T-helper 2 cell (primary cell): ENCODE data around the gene AGPAT3.

Experiments
- DNase-seq, 5 experiments: peaks; one replicate each; pipeline versions ENCODE4 v3.0.0 to v3.0.0-alpha.2; 2012 to 2022

Gene AGPAT3

DNA sequence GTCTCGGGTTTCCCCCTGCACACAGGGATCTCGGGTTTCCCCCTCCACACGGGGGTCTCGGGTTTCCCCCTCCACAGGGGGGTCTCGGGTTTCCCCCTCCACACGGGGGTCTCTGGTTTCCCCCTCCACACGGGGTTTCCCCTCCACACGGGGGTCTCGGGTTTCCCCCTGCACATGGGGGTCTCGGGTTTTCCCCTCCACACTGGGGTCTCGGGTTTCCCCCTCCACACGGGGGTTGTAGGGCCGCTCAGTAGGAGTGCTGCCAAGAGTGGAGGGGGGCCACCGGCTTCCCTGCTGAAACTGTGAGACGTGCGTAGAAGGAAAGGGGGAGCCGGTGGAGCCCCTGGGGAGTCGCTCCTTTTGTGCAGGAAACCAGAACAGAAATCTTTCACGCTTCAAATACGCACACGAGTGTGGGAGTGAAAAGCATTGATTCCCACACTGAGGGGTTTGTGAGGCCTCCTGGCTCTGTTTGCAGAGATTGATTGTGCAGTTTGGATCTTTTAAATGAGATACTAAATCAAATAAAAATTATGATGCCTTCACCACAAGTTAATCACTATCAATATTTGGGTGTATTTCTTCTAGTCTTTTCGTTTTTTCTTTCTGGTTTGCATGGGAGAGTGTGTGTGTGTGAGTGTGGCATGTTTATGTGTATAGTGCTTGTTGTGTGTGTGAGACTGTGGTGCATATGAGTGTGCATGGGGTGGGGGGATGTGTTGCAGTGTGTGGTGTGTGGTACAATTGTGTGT is 92.8 kb downstream of the AGPAT3 start:
- DNase-seq: no peak

- DNase-seq: peak in 1 of 5 experiments; percentile 74
Measured at GRCh38 chr21:43958364-43959158, 93.5 kb downstream of the AGPAT3 start.

- peak in 1 of 5 experiments; percentile 63 for DNase-seq
Measured at GRCh38 chr21:43959231-43960116, 94.5 kb downstream of the AGPAT3 start.

DNA sequence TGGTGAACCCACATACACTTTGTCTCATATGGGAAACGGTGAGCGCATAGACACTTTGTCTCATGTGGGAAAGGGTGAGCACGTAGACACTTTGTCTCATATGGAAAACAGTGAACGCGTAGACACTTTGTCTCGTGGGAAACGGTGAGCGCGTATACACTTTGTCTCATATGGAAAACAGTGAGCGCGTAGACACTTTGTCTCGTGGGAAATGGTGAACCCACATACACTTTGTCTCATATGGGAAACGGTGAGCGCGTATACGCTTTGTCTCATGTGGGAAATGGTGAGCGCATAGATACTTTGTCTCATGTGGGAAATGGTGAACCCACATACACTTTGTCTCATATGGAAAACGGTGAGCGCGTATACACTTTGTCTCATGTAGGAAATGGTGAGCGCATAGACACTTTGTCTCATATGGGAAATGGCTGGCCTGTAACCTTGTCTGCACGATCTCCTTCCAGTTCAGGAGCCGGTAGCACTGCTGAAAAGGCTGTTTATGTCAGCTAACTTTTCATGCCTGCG is 96.4 kb downstream of the AGPAT3 start:
- no peak for DNase-seq

GRCh38 chr21:43965911-43966585 is 101.0 kb downstream of the AGPAT3 start:
- no peak for DNase-seq

- no peak for DNase-seq
Measured at GRCh38 chr21:43966946-43967512, 102.0 kb downstream of the AGPAT3 start.

- DNase-seq: no peak
Measured at GRCh38 chr21:43967981-43968380, 103.0 kb downstream of the AGPAT3 start.

DNA sequence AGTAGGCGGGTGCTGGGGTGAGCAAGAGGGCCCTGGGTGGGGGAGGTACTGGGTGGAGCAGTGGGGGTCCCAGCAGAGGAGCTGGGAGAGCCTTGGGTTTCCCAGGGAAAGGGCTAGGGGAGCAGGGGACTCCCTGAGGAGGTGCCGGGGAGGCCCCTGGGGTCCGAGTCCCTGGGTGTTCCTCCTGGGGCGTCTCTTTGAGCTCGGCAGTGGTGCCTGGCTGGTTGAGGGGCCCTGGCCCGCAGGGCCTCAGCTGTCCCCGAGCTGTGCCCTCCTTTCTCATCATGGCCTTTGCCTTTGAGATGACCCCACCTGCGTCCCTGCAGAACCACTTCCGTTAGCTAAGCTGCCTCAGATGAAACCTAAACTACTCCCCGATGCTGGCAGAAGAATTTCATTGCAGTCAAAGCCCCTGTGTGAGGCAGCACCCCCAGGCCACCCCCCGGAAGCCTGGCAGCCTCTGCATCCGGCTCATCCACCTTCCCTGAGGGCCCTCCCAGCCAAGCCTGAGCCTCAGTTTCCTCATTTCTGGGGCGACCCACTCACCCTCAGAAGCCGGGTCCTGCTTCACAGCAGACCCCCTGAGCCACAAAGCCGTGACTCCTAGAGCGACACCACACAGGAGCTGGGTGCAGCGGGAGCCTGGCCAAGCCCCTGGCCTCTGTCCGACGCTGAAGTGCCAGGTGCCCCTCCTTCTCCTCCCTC is 103.5 kb downstream of the AGPAT3 start:
- DNase-seq: no peak

DNA sequence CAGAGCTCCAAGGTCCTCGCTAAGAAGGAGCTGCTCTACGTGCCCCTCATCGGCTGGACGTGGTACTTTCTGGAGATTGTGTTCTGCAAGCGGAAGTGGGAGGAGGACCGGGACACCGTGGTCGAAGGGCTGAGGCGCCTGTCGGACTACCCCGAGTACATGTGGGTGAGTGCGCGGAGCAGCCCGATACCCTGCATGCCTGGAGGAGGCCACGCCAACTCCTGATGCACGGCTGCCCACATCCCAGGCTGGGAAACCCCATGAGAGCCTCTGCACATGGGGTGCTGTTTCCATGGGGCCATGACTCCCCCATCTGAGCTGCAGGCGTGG is 104.1 kb downstream of the AGPAT3 start:
- DNase-seq: no peak

DNA sequence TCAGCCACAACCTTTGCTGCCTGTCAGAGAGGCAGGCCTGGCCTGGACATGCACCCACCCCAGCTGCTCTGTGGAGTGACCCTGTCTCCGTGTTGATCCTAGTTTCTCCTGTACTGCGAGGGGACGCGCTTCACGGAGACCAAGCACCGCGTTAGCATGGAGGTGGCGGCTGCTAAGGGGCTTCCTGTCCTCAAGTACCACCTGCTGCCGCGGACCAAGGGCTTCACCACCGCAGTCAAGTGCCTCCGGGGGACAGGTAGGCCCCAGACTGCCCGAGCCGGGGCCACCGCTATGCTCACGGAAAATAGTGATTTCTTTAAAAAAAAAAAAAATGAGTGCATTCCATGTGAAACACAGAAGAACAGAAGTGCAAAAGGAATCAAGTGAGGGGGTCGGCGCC is 105.5 kb downstream of the AGPAT3 start:
- no peak for DNase-seq

- no peak for DNase-seq
Measured at GRCh38 chr21:43971201-43971991, 106.4 kb downstream of the AGPAT3 start.

- DNase-seq: no peak
Measured at GRCh38 chr21:43971992-43972255, 106.9 kb downstream of the AGPAT3 start.

GRCh38 chr21:43972850-43973633 is 108.0 kb downstream of the AGPAT3 start:
- DNase-seq: no peak

- no peak for DNase-seq
Measured at GRCh38 chr21:43973634-43973955, 108.6 kb downstream of the AGPAT3 start.

- no peak for DNase-seq
Measured at GRCh38 chr21:43974791-43975468, 109.9 kb downstream of the AGPAT3 start.

- DNase-seq: peak; percentile 55 to 78 (median 66)
Measured at GRCh38 chr21:43975469-43976098, 110.6 kb downstream of the AGPAT3 start.

- no peak for DNase-seq
Measured at GRCh38 chr21:43976661-43977060, 111.6 kb downstream of the AGPAT3 start.

GRCh38 chr21:43978060-43978459 is 113.0 kb downstream of the AGPAT3 start:
- no peak for DNase-seq

DNA sequence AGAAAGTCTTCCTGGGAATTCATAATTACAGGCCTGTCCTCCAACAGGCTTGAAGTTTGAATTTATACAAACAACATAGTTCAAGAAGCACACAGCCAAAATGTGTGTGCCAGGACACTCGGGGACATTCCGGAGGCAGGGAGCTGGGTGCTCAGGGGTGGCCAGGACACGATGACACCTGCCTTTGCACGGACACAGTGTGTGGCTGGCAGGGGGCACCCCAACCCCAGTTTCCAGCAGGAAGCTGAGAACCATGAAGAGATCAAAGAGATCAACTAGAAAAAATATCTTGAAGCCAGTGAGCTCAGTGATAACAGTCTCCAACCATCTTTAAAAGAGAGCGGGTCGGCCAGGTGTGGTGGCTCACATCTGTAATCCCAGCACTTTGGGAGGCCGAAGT is 114.6 kb downstream of the AGPAT3 start:
- DNase-seq: no peak
